WTC11 (cell line): ENCODE data around the gene VEPH1. TPM values are rescaled to one million over a fixed set of nuclear protein-coding genes. Genes with fewer than 3 reads are reported as not detected.

Experiments
- ATAC-seq: fragments of 200-7000 bp; cut with Tn5 transposase; 2 replicates; pipeline ENCODE4 v1.10.0; 2021; ENCODE audit warnings: mild to moderate bottlenecking, moderate library complexity
- CTCF ChIA-PET: fragments of 300-600 bp; sonication (Branson Sonifier 250); formaldehyde crosslinking; loops from one replicate; lab custom pipeline; 2021; ENCODE audit warnings: antibody characterized with exemption; lab: Charles Lee
- POLR2A ChIA-PET: fragments of 350-600 bp; sonication (Branson Sonifier 250); formaldehyde crosslinking; loops from one replicate; lab custom pipeline; 2021; ENCODE audit warnings: antibody characterized with exemption; lab: Charles Lee
- DNase-seq: peaks from one replicate; pipeline ENCODE4 v3.0.0; 2021; ENCODE audit warnings: low spot score
- H3K27ac Mint-ChIP-seq: 2 replicates; pipeline ENCODE4 v1.8.0; 2021; ENCODE audit warnings: mixed read lengths
- H3K27me3 Mint-ChIP-seq: 2 replicates; pipeline ENCODE4 v1.8.0; 2021; ENCODE audit warnings: low read depth, mild to moderate bottlenecking, moderate library complexity, mixed read lengths
- H3K36me3 Mint-ChIP-seq: 2 replicates; pipeline ENCODE4 v1.8.0; 2021; ENCODE audit warnings: mixed read lengths
- H3K4me1 Mint-ChIP-seq: 2 replicates; pipeline ENCODE4 v1.8.0; 2022; ENCODE audit warnings: mixed read lengths
- H3K4me3 Mint-ChIP-seq: 2 replicates; pipeline ENCODE4 v1.8.0; 2021; ENCODE audit warnings: mild to moderate bottlenecking, moderate library complexity, mixed read lengths
- H3K9me3 Mint-ChIP-seq: 2 replicates; pipeline ENCODE4 v1.8.0; 2021; ENCODE audit warnings: mixed read lengths
- ATF2 ChIP-seq: sonication (generic); formaldehyde crosslinking; IDR thresholded peaks from 2 replicates; pipeline ENCODE4 v1.8.1; 2022; ENCODE audit warnings: low read depth, missing genetic modification reagents, borderline replicate concordance
- CBFB ChIP-seq: sonication (generic); formaldehyde crosslinking; IDR thresholded peaks from 2 replicates; pipeline ENCODE4 v1.8.1; 2022; ENCODE audit warnings: mild to moderate bottlenecking, low read depth, missing genetic modification reagents
- CTCF ChIP-seq: fragments of 200-600 bp; IDR thresholded peaks from 2 replicates; pipeline ENCODE4 v1.8.0; 2022; ENCODE audit warnings: antibody characterized with exemption
- E2F4 ChIP-seq: sonication (generic); formaldehyde crosslinking; IDR thresholded peaks from 2 replicates; pipeline ENCODE4 v1.8.1; 2022; ENCODE audit warnings: low read depth, mild to moderate bottlenecking, moderate library complexity, missing genetic modification reagents, borderline replicate concordance
- ESRRA ChIP-seq: sonication (generic); formaldehyde crosslinking; IDR thresholded peaks from 2 replicates; pipeline ENCODE4 v1.8.1; 2022; ENCODE audit warnings: mild to moderate bottlenecking, missing genetic modification reagents, borderline replicate concordance
- GABPB1 ChIP-seq: sonication (generic); formaldehyde crosslinking; IDR thresholded peaks from 2 replicates; pipeline ENCODE4 v1.8.1; 2023; ENCODE audit warnings: mild to moderate bottlenecking, missing genetic modification reagents
- JAZF1 ChIP-seq: fragments of 250-450 bp; sonication (Bioruptor Pico); IDR thresholded peaks from 2 replicates; pipeline ENCODE4 v1.9.0; 2021; ENCODE audit warnings: moderate library complexity, mild to moderate bottlenecking, inconsistent platforms
- JUN ChIP-seq: sonication (generic); formaldehyde crosslinking; IDR thresholded peaks from 2 replicates; pipeline ENCODE4 v1.8.0; 2023; ENCODE audit warnings: mild to moderate bottlenecking, missing genetic modification reagents
- MLX ChIP-seq: sonication (generic); formaldehyde crosslinking; IDR thresholded peaks from 2 replicates; pipeline ENCODE4 v1.8.1; 2023; ENCODE audit warnings: mild to moderate bottlenecking, missing genetic modification reagents, moderate library complexity
- NFATC4 ChIP-seq: fragments of 250-450 bp; sonication (Bioruptor Pico); IDR thresholded peaks from 2 replicates; pipeline ENCODE4 v1.9.0; 2021; ENCODE audit warnings: mild to moderate bottlenecking
- NFYB ChIP-seq: sonication (generic); formaldehyde crosslinking; conservative IDR thresholded peaks from 2 replicates; pipeline ENCODE4 v1.8.0; 2022; ENCODE audit warnings: low read depth, missing genetic modification reagents
- NR3C1 ChIP-seq: sonication (generic); formaldehyde crosslinking; conservative IDR thresholded peaks from 2 replicates; pipeline ENCODE4 v1.8.1; 2023; ENCODE audit warnings: low read depth, mild to moderate bottlenecking, missing genetic modification reagents
- RORB ChIP-seq: fragments of 250-450 bp; sonication (Bioruptor Pico); IDR thresholded peaks from 2 replicates; pipeline ENCODE4 v1.9.0; 2021; ENCODE audit warnings: mild to moderate bottlenecking
- TCF7 ChIP-seq: sonication (generic); formaldehyde crosslinking; IDR thresholded peaks from 2 replicates; pipeline ENCODE4 v1.8.0; 2022; ENCODE audit warnings: mild to moderate bottlenecking, low read depth, missing genetic modification reagents, moderate library complexity
- TEAD1 ChIP-seq: sonication (generic); formaldehyde crosslinking; IDR thresholded peaks from 2 replicates; pipeline ENCODE4 v1.8.0; 2022; ENCODE audit warnings: mild to moderate bottlenecking, missing genetic modification reagents
- TP53 ChIP-seq: sonication (generic); formaldehyde crosslinking; IDR thresholded peaks from 2 replicates; pipeline ENCODE4 v1.8.1; 2023; ENCODE audit warnings: mild to moderate bottlenecking, missing genetic modification reagents
- USF2 ChIP-seq: sonication (generic); formaldehyde crosslinking; IDR thresholded peaks from 2 replicates; pipeline ENCODE4 v1.8.1; 2023; ENCODE audit warnings: mild to moderate bottlenecking, missing genetic modification reagents, moderate library complexity
- ZBTB43 ChIP-seq: sonication (generic); formaldehyde crosslinking; IDR thresholded peaks from 2 replicates; pipeline ENCODE4 v1.8.1; 2023; ENCODE audit warnings: mild to moderate bottlenecking, missing genetic modification reagents
- ZNF121 ChIP-seq: sonication (generic); formaldehyde crosslinking; IDR thresholded peaks from 2 replicates; pipeline ENCODE4 v1.8.0; 2023; ENCODE audit warnings: missing genetic modification reagents
- ZNF232 ChIP-seq: sonication (generic); formaldehyde crosslinking; IDR thresholded peaks from 2 replicates; pipeline ENCODE4 v1.8.0; 2022; ENCODE audit warnings: mild to moderate bottlenecking, missing genetic modification reagents
- ZNF416 ChIP-seq: fragments of 250-450 bp; sonication (Bioruptor Pico); IDR thresholded peaks from 2 replicates; pipeline ENCODE4 v1.9.0; 2021; ENCODE audit warnings: mild to moderate bottlenecking, inconsistent platforms
- ZNF425 ChIP-seq: fragments of 250-450 bp; sonication (Bioruptor Pico); conservative IDR thresholded peaks from 2 replicates; pipeline ENCODE4 v1.9.0; 2021; ENCODE audit warnings: mild to moderate bottlenecking
- total RNA-seq: library from RNA; stranded (reverse); gene quantifications from 3 replicates; pipeline ENCODE4 v1.2.3, GENCODE V29; 2021

The VEPH1 gene
- total RNA-seq, 1 experiment from 2014 or later, result 10.8 TPM

- DNase-seq, result no peak
- H3K27me3 Mint-ChIP-seq, result no peaks in the 10 kb centered on the region
- H3K36me3 Mint-ChIP-seq, result no peaks in the 10 kb centered on the region
- H3K27ac Mint-ChIP-seq, result no peak overlapping the region
- no peak for ATAC-seq
- TF ChIP-seq NFATC4 (CRISPR knock-in tag) (no peak), CBFB (CRISPR knock-in tag) (no peak), JAZF1 (CRISPR knock-in tag) (no peak), NFYB (no peak), ATF2 (CRISPR knock-in tag) (no peak), ZNF121 (no peak), GABPB1 (CRISPR knock-in tag) (no peak), ZBTB43 (no peak), CTCF (no peak), TEAD1 (no peak), ZNF416 (no peak), ZNF232 (CRISPR knock-in tag) (no peak), MLX (CRISPR knock-in tag) (no peak), ESRRA (CRISPR knock-in tag) (no peak), NR3C1 (CRISPR knock-in tag) (no peak), USF2 (CRISPR knock-in tag) (no peak), TCF7 (CRISPR knock-in tag) (no peak)
- TF ChIP-seq, all 79 proteins: peak for 0
- no peak overlapping the region for H3K4me3 Mint-ChIP-seq
- POLR2A ChIA-PET, result no interaction called here
- peaks cover 12% of the 10 kb centered on the region for H3K4me1 Mint-ChIP-seq
- no peaks in the 10 kb centered on the region for H3K9me3 Mint-ChIP-seq
- CTCF ChIA-PET, result no interaction called here
Measured at GRCh38 chr3:157370867-157371266, 132.3 kb downstream of the VEPH1 start.

- Mint-ChIP-seq H3K36me3 (no peaks in the 10 kb centered on the region), H3K4me1 (peaks cover 12% of the 10 kb centered on the region), H3K9me3 (no peaks in the 10 kb centered on the region), H3K27ac (peak overlapping the region; percentile 23; the same call in 1 of the 2 replicates), H3K4me3 (no peak overlapping the region), H3K27me3 (no peaks in the 10 kb centered on the region)
- ChIA-PET POLR2A (no interaction called here), CTCF (no interaction called here)
- ATAC-seq, result no peak
- DNase-seq, result no peak
- no peak for TF ChIP-seq ZNF425 (CRISPR knock-in tag)
- no peak for TF ChIP-seq GABPB1 (CRISPR knock-in tag)
- no peak for TF ChIP-seq NFATC4 (CRISPR knock-in tag)
- TF ChIP-seq TP53 (CRISPR knock-in tag), result no peak
- TF ChIP-seq E2F4, result no peak
- TF ChIP-seq RORB (CRISPR knock-in tag), result no peak
- TF ChIP-seq JUN (CRISPR knock-in tag), result no peak
Measured at GRCh38 chr3:157369727-157370421, 133.3 kb downstream of the VEPH1 start.
